NCI-H1694 (cell line): ENCODE data around the gene SGMS2.
"Not testable (repeated sequence)": the region's sequence is repeated elsewhere in the genome, so short reads cannot be mapped to it uniquely, and the experiment has no call there.

ENCODE experiments used
- DNase-seq: peaks from one replicate; lab custom pipeline; 2025; lab: John Stamatoyannopoulos, UW

SGMS2 gene

DNA sequence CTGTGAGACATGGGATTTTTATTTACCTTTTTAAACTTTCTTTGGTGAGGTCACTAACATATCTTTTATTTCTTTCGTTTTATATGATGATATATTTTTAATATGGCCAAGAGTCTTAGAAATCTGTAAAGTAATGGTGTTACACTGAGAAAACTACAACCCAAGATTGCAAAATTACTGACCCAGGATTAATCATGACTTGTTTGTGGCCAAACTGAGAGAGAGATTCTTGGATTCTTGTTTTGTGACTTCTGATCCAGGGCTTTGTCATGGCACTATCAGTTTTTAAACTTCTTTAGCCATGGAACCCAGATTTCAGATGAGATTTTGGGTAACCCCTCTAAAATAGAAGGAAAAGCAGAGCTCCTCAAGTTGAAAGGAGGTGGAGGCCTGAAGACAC lies 42.0 kb downstream of the SGMS2 start:
- DNase-seq: no peak

DNA sequence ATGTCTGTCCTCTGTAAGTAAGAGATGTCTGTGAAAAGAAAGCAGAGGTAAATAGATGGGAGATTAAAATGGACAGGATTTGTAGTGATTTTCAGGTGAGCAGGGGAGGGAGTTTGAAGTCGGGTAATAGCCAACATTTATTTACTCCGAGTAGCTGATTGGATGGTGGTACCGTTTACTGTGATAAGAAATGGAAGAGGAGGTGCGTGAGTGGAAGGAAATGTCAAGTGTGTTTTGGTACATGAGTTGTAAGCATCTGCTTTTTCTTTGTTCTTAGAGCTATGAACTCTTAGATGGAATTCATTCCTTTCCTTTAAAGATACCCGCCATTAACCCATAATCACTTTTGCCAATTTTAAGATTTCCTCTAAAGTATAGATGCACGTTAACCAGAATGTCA lies 45.5 kb downstream of the SGMS2 start:
- DNase-seq: no peak

GRCh38 chr4:107870916-107871786 lies 46.4 kb downstream of the SGMS2 start:
- DNase-seq: no peak

DNA sequence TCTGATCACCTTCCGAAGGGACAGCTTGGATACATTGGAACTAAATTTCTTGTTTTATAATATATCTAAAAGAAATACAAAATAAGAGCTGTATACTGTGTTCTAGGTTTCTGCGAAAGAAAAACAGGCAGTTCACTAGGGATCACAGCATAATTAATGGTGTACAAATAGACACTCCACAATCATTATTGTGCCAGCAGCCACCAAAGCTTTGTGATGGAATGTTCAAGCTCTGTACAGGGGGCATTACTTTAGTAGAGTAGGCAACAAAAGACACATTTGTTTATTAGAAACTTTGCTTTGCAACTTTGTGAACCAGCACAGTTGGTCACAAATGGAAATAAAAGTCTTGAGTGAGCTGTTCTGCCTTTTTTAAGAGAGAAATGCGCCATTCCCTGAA lies 49.3 kb downstream of the SGMS2 start:
- DNase-seq: no peak

DNA sequence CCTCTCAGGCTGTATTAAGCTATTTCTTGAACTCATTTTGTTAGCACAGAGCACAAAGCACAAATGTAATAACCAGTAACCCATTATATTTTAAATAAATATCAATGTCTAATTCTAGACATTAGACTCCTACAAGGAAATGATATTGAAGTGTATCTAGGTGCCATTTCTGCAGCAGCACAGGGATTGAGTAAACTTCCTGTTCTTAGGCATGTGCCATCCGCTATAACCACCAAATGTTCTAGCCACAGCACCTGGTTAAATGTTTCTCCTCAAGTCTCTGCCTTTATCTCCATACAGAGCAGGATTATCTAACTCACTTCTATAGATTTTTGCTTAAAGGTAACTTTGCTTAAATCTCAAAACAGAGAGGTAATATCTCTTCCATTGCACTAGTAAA lies 51.4 kb downstream of the SGMS2 start:
- DNase-seq: no peak

DNA sequence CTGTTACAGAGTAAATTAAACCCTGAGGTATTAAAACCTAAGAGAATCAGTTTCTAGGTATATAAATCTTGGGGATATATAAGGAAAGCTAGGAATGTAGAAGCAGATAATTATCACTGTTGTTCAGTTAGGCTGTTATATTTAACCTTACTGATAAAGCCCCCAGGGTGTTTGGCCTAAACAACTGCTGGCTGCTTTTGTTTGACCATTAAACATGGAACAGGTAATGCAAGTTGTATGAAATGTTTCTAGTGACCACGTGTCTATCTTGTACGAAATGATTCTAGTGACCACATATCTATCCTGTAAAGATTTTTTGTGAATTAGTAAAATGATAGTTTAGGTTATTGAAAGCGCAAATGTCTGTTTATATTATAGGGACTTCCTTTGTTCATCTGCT lies 52.6 kb downstream of the SGMS2 start:
- DNase-seq: no peak

DNA sequence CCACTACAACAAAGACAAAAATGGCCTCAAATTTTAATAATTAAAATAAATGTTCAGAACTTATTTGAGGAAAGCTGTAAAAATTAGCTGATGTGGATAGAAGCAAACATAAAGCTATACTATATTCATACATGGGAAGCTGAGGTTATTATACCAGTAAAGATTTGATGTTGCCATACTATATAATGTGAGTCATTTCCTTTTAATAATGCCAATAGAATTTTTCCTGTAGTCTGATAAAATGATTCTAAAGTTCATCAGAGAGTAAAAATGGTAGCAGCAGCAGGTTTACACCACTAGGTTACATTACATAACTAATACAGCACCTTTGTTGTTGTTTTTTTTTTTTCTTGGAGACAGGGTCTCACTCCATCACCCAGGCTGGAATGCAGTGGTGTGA lies 61.1 kb downstream of the SGMS2 start:
- DNase-seq: no peak

GRCh38 chr4:107888237-107888636 lies 63.5 kb downstream of the SGMS2 start:
- no peak for DNase-seq

DNA sequence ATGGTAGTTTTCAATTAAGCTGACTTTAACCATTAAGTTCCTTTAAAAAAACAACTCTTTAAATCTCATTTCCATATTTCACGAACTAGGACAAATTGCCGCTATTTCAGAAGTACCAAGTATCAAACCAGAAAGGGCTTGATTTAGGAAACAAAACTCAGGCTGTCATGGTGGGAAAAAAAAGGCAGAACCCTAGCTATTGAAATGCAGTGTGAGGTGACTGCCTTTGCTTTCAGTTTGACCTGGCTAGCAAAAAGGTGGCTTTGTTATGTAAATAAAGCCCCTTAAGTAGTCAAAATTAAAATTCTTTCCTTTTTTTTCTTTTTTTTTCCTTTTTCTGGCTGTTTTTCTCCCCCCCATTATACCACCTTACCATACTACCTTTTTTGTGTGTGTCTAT lies 66.0 kb downstream of the SGMS2 start:
- DNase-seq: no peak

DNA sequence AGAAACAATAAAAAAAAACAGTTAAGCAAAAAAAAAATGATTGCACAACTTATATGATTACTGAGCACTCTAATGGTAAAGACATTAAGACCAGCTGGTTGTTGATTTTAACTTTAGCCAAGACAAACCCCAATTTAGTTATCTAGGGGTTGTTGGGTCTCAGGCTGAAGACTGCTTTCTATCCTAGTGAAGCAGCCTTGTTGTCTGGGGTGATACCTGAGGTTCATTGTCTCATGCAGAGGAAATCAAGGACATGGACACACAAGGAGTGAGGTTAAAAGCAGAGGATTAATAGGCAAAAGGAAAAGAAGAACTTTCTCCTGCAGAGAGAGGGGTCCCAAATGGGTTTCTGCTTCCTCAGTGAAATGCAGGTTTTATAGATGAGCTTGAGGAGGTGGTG lies 66.6 kb downstream of the SGMS2 start:
- no peak for DNase-seq

GRCh38 chr4:107893171-107894137 lies 68.7 kb downstream of the SGMS2 start:
- DNase-seq: no peak

DNA sequence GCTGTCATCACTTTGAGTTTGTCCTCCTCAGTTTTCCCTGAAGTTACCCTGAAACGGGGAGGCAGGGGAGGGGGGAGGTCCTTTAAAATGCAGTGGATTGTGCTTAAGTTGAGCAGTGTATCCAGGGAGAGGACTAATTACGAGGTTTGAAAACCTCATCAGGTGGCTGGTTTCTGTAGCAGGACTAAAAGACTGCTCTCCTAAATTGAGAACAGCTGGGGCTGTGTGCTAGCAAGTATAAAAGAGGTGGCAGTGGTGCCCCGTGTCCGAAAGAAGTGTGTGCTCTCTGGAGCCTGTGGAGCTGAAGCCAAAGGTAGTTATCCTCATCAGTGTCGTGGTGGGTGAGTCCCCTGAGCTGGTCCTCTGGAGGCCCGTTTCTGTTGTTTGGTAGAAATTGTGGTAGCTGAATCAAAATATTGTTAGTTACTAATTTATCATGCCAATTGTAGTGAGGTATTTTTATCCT lies 69.4 kb downstream of the SGMS2 start:
- DNase-seq: no peak

GRCh38 chr4:107896158-107896645 lies 71.5 kb downstream of the SGMS2 start:
- DNase-seq: no peak

DNA sequence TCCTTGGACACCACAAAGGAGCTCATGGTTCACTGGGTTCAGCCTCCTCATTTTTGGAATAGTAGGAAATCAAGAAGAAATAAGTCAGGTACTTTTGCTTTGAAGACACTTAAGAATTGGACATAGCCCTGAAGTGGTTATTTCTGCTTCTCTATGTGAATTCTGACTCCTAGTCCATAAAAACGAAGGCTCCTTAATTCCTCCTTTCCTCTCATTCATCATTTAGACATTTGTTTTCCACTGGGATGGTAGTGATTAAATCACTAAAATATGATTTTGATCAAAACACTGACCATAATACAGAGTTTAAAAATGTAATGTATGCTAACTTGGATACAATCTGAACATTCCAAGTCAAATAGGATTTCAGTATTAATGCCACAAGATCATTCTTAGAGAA lies 71.9 kb downstream of the SGMS2 start:
- no peak for DNase-seq

- DNase-seq: no peak
Measured at GRCh38 chr4:107897823-107898222, 73.1 kb downstream of the SGMS2 start.

DNA sequence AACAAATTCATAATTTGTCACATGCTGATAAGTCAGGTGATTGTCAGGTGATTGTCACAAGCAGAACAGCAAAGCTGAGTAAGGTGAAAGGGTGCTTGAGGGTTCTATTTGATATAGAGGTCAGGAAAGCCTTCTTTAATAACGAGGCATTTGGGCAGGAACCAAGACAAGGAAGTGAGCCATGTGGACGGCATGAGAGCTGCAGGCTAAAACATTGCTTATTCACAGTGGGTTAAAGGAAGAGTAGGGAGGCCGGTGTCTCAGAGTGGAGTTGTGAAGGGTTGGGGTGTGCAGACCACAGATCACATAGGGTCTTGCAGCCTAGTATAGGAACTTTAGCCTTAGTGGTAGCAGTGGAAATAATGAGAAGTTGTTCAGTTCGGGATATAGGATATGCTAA lies 75.3 kb downstream of the SGMS2 start:
- no peak for DNase-seq

DNA sequence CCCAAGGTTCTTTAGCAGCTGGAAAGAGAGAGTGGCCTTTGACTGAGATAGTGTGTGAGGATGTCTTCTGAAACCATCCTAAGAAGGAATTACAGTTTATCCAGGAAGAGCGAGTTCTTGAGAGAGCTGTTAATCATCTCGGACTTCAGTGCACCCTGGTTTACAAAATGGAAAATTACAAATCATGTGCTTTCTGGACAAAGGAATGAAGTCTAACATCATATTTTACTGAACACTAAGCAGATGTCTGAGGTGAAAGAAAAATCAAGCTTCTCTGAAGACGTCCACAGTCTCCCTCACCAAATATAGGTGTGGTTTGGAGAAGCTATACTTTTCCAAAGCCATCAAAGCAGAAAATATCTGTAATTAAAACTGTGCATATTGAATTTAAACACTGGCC lies 75.8 kb downstream of the SGMS2 start:
- DNase-seq: no peak

DNA sequence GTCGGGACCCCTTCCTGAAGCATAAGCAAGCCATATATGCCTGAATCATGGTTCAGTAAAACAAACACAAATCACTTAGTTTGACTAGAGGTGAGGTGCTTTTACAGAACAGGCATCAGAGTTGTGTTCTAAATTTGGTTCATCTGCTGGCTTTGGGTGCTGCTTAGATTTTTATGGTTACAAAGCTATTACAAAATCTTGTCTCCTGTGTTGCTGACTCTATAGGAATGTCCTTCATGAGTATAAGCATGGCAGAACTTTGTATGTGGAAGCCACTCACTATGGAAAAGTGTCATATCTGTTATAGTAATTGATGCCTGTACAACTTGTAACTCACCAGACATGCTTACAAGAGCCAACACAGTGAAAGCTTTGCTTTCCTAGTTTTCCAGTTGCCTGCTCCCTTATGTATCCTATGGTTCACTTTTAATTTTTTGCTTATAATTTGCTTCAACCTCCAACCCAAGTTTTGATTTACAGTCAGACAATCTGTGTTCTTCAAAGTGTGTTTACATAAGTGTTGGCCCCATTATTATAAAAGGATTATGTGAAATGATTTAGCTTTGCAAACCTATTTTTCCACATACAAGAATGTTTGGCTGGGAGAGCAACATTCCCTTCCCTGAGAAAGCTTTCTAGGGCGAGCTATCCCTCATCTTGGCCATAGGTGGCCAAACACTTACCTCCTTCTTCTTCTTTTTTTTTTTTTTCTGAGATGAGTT lies 76.6 kb downstream of the SGMS2 start:
- DNase-seq: no peak

DNA sequence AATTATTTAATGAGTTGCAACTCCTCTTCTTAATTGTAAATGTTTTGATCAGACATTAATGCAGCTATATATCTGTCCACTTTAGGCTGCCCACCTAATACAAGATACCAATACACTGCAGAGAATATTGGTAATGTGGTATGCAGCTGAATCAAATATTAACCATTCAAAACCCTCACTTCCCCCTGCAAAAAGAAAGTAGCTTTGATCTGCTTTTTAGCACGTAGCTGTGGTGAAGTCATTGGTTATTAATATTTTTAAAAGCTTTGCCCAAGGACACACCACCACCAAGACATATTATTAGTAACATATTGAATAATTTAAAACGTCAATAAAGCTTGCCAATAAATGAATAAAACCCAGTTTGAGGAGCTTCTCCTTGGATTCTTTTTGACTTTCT lies 78.0 kb downstream of the SGMS2 start:
- DNase-seq: no peak

DNA sequence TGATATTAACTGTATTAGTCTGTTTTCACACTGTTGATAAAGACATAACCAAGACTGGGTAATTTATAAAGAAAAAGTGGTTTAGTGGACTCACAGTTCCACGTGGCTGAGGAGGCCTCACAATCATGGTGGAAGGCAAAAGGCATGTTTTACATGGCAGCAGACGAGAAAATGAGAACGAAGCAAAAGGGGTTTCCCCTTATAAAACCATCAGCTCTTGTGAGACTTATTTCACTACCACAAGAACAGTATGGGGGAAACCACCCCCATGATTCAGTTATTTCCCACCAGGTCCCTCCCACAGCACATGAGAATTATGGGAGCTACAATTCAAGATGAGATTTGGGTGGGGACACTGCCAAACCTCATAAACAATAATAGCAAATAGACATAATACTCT lies 80.3 kb downstream of the SGMS2 start:
- not testable (repeated sequence) for DNase-seq

- no peak for DNase-seq
Measured at GRCh38 chr4:107906458-107907100, 81.8 kb downstream of the SGMS2 start.

DNA sequence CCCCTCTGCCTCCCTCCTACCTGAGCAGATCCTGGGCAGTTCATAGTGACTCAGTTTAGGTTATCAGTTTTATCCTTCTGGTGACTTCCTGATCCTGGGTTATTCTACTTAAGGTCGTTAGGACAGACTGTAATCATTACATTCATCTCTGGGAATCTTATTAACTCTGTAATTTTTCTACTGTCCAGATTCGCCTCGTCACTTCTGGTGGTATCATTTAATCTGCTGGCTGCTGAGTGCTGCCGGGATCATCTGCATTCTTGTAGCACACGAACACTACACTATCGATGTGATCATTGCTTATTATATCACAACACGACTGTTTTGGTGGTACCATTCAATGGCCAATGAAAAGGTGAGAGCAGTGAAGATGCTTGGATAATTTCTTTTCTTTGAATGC lies 83.6 kb downstream of the SGMS2 start:
- DNase-seq: no peak
